ENCODE measurements around the gene ZC2HC1B. TPM values are rescaled to one million over a fixed set of nuclear protein-coding genes. Genes with fewer than 3 reads are reported as not detected.

Gene ZC2HC1B
- total and polyA plus RNA-seq, 2 of the 8 experiments (the other 6 are each of a cell fraction or from before 2014, with no cell fraction given), result not detected

DNA sequence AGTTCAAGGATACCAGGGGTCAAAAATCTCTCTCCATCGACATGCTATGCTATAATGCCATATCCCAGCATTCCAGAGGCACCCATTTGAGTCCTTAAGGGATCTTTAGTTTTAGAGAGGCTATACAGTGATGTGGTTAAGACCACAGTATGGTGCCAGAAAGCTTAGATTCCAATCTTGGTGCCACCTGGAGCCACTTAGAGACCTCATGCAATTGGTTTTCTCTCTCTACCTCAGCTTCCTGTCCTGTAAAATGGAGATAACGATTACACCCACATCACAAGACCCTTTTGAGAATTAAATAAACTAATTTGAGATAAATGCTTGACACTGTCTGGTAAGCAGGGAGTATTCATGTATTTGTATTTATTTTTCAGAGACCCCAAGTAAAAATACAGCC lies 104.8 kb downstream of the ZC2HC1B start (continued):
- TF ChIP-seq, protein P1, sequence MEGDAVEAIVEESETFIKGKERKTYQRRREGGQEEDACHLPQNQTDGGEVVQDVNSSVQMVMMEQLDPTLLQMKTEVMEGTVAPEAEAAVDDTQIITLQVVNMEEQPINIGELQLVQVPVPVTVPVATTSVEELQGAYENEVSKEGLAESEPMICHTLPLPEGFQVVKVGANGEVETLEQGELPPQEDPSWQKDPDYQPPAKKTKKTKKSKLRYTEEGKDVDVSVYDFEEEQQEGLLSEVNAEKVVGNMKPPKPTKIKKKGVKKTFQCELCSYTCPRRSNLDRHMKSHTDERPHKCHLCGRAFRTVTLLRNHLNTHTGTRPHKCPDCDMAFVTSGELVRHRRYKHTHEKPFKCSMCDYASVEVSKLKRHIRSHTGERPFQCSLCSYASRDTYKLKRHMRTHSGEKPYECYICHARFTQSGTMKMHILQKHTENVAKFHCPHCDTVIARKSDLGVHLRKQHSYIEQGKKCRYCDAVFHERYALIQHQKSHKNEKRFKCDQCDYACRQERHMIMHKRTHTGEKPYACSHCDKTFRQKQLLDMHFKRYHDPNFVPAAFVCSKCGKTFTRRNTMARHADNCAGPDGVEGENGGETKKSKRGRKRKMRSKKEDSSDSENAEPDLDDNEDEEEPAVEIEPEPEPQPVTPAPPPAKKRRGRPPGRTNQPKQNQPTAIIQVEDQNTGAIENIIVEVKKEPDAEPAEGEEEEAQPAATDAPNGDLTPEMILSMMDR (IDR thresholded peaks at IDR 0.05; ENCODE audit: control extremely low read depth in 1 of 3, insufficient read depth in 1 of 3, low read depth in 1 of 3, low read length in 3 of 3), result no peak
- TF ChIP-seq KDM1A (IDR thresholded peaks at IDR 0.05; ENCODE audit: borderline replicate concordance, low read length) (peak; percentile 85), NANOG (IDR thresholded peaks at IDR 0.05; ENCODE audit: insufficient read depth, low read depth, low read length, poor library complexity, severe bottlenecking) (peak; percentile 70), RBBP5 (IDR thresholded peaks at IDR 0.05; ENCODE audit: borderline replicate concordance, low read depth, low read length) (no peak), CBX8 (IDR thresholded peaks at IDR 0.05; ENCODE audit: borderline replicate concordance, low read depth, low read length) (no peak), KDM5A (IDR thresholded peaks at IDR 0.05; ENCODE audit: low read length) (no peak), RFX5 (IDR thresholded peaks at IDR 0.05; ENCODE audit: borderline replicate concordance, low read depth, low read length) (no peak), SP1 (IDR thresholded peaks at IDR 0.05; ENCODE audit: low read depth, low read length) (0 out of 2 replicates have a peak, but pooled peaks have one; percentile 25), POLR2A (IDR thresholded peaks at IDR 0.05; ENCODE audit: control extremely low read depth in 1 of 2, low read depth in 2 of 2, low read length in 2 of 2) (no peak), HDAC6 (IDR thresholded peaks at IDR 0.05; ENCODE audit: low read depth, low read length) (peak; percentile 81), YY1 (IDR thresholded peaks at IDR 0.05; ENCODE audit: low read depth, low read length) (0 out of 2 replicates have a peak, but pooled peaks have one; percentile 10), EP300 (IDR thresholded peaks at IDR 0.05; ENCODE audit: borderline replicate concordance in 1 of 2, low read depth in 2 of 2, low read length in 2 of 2) (peak in 1 of 2 experiments; percentile 72; a peak in 1 of 3 replicates), HDAC2 (IDR thresholded peaks at IDR 0.05; ENCODE audit: borderline replicate concordance in 1 of 2, low read depth in 2 of 2, low read length in 2 of 2) (peak; percentile 48 to 66; a peak in 2 of 4 replicates), TAF7 (optimal IDR thresholded peaks at IDR 0.05; ENCODE audit: borderline replicate concordance, low read depth, low read length) (no peak), TCF12 (IDR thresholded peaks at IDR 0.05; ENCODE audit: low read depth, low read length) (peak; percentile 100)
- TF ChIP-seq, protein P2, sequence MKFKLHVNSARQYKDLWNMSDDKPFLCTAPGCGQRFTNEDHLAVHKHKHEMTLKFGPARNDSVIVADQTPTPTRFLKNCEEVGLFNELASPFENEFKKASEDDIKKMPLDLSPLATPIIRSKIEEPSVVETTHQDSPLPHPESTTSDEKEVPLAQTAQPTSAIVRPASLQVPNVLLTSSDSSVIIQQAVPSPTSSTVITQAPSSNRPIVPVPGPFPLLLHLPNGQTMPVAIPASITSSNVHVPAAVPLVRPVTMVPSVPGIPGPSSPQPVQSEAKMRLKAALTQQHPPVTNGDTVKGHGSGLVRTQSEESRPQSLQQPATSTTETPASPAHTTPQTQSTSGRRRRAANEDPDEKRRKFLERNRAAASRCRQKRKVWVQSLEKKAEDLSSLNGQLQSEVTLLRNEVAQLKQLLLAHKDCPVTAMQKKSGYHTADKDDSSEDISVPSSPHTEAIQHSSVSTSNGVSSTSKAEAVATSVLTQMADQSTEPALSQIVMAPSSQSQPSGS (IDR thresholded peaks at IDR 0.05; ENCODE audit: low read length), result no peak
